Hepatocyte (in vitro differentiated cells): ENCODE measurements around the gene GPAT3.

Experiments used
- EZH2 ChIP-seq: fragments of 200-600 bp; sonication (generic); IDR thresholded peaks from 2 replicates; pipeline ENCODE4 v1.6.1; 2016; ENCODE audit warnings: antibody characterized with exemption, mild to moderate bottlenecking, borderline replicate concordance
- TF ChIP-seq, protein P1 (sequence below): fragments of 200-600 bp; sonication (generic); IDR thresholded peaks from 2 replicates; pipeline ENCODE4 v1.5.1; 2016; ENCODE audit warnings: antibody characterized with exemption, mild to moderate bottlenecking; ENCODE audit not compliant: poor library complexity

GRCh38 chr4:83535520-83536361, at the start of gene GPAT3:
- TF ChIP-seq, protein P1, sequence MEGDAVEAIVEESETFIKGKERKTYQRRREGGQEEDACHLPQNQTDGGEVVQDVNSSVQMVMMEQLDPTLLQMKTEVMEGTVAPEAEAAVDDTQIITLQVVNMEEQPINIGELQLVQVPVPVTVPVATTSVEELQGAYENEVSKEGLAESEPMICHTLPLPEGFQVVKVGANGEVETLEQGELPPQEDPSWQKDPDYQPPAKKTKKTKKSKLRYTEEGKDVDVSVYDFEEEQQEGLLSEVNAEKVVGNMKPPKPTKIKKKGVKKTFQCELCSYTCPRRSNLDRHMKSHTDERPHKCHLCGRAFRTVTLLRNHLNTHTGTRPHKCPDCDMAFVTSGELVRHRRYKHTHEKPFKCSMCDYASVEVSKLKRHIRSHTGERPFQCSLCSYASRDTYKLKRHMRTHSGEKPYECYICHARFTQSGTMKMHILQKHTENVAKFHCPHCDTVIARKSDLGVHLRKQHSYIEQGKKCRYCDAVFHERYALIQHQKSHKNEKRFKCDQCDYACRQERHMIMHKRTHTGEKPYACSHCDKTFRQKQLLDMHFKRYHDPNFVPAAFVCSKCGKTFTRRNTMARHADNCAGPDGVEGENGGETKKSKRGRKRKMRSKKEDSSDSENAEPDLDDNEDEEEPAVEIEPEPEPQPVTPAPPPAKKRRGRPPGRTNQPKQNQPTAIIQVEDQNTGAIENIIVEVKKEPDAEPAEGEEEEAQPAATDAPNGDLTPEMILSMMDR = no peak
- no peak for TF ChIP-seq EZH2
